ENCODE data around the gene CACNG7.
A peak's percentile ranks its signal among the peaks of the same experiment; 100 is the strongest.

The CACNG7 gene

DNA sequence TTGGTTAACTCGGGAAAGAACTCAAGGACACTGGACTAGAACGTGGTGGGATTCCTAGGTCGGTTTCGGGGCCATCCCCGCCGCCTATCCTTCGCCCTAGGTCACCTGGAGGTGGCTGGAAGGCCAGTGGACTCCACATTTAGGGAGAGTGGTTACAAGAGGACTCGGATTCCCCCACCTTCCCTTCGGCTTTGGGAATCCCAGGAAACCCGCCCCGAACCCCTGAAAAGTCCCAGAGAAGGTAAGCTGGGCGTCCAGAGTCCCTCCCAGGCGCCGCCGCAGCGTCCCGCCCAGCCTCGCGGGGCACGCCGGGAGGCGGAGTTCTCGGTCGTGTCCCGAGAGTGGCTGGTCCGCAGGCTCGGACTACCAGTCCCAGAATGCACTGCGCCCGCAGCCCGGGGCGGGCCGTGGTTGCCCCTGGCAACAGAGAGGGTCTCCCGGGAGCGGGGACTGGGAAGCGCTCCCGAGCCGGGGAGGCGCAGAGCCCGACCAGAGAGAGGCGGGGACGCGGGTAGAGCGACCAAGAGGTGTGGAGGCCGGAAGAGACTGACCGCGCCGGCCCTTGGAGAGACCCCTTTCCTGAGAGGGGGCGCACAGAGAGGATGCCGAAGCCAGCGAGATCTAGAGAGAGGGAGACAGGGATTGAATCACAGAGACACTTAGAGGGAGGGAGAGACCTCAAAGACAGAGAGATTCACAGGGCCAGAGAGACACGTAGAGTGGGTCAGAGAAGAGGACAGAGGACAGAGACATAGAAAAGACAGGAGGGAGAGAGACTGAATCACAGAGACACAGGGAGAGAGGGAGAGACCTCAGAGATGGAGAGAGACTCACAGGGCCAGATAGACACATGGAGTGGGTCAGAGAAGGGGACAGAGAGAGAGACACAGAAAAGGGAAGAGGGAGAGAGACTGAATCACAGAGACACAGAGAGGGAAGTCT is 29.7 kb upstream of the CACNG7 start:
- DNase-seq (ENCODE audit: low spot score), result peak; percentile 94

DNA sequence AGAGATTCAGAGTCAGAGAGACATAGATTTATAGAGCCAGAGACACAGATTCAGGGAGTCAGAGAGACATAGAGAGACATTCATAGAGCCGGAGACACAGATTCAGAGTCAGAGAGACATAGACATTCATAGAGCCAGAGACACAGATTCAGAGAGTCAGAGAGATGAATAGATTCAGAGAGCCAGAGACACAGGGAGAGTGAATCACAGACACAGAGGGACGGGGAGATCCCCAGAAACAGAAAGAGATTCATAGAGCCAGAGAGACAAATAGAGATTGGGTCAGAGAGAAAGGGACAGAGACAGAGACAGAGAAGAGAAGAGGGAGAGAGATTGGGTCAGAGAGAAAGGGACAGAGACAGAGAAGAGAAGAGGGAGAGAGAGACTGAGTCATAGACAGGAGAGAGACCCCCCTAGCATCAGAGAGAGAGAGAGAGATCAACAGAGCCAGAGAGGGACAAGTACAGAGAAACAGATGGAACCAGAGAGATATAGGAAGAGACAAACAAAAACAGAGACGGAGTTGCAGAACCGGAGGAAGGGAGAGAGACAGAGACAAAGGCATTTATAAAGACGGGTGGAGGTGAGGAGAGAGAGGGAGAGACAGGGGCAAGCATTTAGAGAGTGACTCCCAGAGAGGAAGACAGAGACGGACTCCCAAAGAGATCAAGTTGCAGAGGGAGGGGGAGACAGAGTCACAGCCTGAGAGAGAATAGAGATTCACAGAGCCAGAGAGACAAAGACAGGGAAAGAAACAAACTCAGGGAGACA is 28.2 kb upstream of the CACNG7 start:
- no peak for DNase-seq (ENCODE audit: low spot score)

DNA sequence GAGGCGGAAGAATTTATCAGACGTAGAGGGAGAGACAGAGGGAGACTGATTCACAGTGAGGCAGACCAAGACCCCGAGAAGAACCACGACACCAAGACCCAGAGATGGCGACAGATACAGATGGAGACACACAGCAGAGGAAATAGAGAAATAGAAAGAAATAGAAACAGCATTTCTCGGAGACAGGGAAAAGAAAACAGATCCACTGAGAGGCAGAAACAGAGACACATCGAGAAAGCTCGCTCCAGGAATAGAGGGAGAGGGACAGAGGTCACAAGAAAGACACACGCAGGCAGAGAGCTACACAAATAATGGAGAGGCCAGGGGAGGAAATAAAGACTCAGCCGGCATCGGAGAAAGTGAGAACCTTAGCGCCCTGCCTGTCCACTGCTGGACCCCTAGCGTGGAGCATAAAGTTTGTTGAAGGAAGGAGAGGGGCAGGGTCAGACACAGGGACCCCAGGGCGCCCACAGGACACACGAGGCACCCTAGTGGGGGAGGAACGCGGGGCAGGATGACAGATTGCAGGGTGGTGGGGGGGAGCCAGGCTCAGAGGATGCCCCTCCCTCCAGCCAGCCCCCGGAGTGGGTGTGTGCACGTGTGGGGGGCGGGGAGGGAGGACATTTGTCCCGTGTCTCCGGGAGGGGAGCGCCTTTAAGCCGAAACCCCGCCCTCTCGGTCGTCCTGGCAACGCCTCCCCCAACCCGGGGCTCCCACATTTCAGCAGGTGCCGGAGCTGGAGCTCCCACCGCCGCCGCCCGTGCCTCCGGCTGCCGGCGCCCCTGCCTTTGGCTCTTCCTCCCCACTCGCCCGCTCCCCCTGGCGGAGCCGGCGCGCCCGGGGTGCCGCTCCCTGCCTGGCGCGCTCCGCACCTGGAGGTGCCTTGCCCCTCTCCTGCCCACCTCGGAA is 27.3 kb upstream of the CACNG7 start, which contains the start of gene PRKCG:
PRKCG (plus strand) TSS at position 716 of the 909 bp plus-strand sequence. CDS start 298 bp downstream, outside the sequence.
- DNase-seq (ENCODE audit: low spot score), result no peak

DNA sequence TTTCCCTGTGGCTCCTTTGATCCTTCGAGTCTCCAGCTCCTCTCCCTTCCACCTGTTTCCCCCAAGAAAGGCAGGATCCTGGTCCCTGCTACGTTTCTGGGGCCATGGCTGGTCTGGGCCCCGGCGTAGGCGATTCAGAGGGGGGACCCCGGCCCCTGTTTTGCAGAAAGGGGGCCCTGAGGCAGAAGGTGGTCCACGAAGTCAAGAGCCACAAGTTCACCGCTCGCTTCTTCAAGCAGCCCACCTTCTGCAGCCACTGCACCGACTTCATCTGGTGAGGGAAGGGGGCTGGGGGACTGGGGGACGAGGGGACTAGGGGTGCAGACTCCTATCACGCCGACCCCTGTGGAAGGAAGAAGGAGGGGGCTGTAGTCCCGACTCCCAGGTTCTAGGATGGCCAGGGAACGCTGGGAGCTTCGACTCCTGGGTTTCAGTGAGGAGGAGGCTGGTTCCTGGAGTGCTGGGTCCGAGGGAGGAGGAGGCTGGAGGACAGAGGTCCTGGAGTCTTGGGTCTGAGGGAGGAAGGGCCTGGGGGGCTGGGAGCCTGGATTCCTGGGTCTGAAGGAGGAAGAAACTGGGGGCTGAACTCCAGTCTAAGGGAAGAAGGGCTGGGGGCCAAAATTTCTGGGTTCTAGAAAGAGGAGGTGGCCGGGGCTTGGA is 26.6 kb upstream of the CACNG7 start:
- DNase-seq (ENCODE audit: low spot score), result no peak

DNA sequence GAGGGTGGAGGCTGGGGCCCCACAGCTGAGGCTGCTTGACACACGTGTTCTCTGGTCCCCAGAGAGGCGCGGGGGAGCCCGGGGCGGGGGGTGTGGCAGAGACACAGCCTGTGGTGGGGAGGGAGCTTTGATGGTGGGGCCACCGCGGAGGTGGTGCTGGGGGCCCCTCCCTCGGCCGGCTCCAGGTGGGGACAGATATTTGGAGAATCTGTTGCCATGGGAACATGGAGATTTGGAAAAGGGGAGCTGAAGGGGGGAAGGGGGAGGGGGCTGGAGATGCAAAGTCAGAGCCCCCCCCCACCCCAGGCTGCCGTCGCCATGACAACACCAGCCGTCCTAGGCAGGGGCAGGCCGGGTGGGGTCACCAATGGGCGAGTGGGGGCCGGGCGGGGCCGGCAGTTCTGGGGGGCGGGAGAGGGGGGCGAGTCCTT is 25.8 kb upstream of the CACNG7 start:
- DNase-seq (ENCODE audit: low spot score), result no peak

DNA sequence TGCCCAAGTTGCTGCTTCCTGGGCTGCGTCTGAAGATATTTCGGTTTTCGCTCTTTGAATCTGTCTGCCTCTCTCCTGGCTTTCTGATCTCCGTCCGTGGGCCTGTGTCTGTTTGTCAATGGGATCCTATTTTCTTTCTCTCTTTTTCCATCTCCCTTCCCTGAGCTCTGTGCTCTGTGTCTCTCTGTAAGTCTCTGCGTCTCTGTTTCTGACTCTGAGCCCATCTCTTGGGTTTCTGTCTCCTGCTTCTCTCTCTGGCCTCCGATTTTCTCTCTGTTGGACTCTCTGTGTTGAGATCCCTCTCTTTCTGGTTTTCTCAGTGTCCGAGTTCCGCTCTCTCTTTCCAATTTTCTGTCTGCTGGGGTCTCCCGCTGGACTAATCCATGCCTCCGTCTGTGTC is 25.3 kb upstream of the CACNG7 start:
- no peak for DNase-seq (ENCODE audit: low spot score)

DNA sequence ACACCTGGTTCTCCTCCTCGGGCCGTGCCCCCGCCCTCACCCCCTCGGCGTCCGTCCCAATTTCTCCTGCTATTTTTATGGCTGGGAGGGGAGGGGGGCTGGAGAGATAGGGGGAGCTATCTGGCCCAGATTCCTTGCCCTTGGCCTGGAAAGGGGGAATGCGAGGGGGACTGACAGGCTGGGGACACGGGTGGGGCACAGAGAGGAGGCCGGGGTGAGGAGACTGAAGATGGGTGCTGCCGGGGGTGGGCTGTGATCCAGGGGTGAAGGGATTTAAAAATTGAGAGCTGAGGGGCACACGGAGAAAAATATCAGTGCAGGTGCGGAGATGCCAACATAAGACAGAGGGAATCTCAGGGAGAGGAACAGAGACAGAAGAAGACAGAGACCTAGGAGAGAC is 24.8 kb upstream of the CACNG7 start:
- DNase-seq (ENCODE audit: low spot score), result no peak

DNA sequence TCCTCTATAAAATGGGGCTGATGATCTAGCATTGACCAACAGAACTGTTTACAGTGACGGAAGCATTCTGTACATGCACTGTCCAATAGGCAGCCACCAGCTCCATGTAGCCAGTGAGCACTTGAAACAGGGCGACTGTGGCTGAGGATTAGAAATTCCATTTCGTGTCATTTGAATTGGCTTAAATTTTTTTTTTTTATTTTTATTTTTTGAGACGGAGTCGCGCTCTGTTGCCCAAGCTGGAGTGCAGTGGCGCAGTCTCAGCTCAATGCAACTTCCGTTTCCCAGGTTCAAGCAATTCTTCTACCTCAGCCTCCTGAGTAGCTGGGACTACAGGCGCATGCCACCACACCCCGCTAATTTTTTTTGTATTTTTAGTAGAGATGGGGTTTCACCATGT is 24.0 kb upstream of the CACNG7 start:
- DNase-seq (ENCODE audit: low spot score), result no peak

DNA sequence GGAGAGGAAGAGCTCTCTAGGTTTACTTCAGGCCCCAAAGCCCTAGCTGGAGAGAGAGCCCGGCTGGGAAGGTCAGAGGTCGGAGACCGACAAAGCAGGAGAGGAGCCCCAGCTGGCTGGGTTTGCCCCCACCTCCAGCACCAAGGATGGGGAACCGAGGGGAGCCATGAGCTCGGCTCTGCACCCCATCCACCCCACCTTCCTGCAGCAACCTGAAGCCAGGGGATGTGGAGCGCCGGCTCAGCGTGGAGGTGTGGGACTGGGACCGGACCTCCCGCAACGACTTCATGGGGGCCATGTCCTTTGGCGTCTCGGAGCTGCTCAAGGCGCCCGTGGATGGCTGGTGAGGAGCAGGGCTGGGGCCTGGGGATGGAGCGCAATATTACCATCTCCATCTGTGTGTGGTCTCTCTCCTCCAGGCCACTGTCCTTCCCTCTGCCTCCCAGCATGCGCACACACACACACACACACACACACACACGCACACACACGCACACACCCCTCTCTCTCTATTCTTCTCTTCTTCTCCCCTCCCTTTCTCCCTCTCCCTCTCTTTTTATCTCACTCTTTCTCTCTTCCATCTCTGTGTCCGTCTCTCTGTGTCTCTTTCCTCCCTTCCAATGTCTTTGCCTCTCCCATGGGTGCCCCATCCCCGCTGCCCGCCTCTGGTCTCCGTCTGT is 16.6 kb upstream of the CACNG7 start:
- no peak for DNase-seq (ENCODE audit: low spot score)

DNA sequence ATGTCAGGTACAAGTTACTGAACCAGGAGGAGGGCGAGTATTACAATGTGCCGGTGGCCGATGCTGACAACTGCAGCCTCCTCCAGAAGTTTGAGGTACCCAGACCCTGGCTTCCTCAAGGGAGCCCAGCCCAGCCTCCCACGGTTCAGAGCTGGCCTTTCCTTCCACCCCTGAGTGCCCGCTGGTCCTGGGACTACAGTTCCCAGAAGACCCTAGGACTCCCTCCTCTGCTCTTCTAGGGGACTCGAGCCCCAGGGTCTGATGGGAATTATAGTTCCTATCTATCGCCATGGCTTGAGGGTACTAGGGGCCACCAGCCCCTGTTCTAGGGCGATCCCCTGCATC is 16.1 kb upstream of the CACNG7 start:
- no peak for DNase-seq (ENCODE audit: low spot score)

DNA sequence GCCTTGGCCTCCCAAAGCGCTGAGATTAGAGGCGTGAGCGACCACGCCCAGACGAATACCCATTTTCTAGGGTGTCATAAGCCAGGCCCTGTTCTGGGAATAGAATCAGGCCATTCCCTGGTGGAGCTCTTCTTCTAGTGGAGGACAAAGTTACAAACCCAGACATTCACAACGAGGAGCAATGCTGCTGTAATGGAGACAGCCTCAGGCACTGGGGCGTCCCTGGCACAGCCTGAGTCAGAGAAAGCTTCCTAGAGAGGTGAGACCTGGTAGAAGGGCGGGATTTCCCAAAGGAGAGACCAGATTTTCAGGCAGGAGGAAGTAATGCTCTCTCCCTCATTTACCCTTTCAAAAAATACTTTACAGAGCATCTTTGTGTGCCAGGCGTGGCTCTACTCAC is 14.4 kb upstream of the CACNG7 start:
- no peak for DNase-seq (ENCODE audit: low spot score)

DNA sequence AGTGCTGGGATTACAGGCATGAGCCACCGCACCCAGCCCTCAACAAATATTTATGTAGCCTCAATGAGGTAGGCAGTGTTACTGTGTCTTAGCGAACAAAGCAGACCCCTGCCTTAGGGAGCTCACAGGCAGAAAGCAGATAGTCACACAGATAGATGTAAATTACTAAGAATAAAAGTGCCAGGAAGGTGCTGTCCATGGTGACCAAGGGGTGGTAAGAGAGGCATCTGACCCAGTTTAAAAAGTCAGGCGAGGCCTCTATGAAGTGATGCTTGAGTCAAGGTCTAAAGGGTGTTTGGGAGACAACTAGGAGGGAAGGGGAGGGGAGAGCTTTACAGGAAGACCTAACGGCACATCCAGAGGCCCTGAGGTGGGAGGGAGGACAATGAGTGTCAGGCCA is 12.4 kb upstream of the CACNG7 start:
- DNase-seq (ENCODE audit: low spot score), result no peak

DNA sequence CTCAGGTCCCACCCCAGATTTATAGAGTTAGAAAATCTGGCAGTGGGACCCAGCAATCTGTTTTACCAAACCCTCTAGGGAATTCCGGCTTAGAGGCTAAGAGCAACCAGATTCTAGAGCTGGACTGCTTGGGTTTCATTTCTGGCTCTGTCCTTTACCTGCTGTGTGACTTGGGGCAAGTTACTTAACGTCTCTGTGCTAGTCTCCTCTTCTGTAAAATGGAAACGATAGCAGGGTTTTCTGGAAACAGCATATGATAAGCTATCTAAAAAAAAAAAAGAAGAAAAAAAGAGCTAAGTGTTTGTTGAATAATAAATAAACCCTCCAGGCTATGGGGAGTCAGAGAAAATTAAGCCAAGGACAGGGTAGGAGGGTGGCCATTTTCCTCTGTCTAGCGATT is 11.6 kb upstream of the CACNG7 start:
- DNase-seq (ENCODE audit: low spot score), result no peak

DNA sequence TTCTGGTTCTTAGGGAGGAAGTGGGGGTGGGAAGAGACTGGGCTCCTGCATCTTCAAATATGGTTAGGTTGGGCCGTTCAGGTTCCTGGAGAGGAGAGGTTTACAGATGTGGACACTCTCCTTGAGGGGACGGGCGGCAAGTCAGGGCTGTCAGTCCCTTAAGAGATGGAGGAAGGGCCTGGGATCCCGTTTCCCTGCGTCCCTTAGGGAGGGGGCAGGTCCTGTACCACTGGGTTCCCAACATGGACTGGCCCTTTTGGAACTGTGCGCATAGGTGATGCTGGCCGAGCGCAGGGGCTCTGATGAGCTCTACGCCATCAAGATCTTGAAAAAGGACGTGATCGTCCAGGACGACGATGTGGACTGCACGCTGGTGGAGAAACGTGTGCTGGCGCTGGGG is 10.9 kb upstream of the CACNG7 start:
- no peak for DNase-seq (ENCODE audit: low spot score)

DNA sequence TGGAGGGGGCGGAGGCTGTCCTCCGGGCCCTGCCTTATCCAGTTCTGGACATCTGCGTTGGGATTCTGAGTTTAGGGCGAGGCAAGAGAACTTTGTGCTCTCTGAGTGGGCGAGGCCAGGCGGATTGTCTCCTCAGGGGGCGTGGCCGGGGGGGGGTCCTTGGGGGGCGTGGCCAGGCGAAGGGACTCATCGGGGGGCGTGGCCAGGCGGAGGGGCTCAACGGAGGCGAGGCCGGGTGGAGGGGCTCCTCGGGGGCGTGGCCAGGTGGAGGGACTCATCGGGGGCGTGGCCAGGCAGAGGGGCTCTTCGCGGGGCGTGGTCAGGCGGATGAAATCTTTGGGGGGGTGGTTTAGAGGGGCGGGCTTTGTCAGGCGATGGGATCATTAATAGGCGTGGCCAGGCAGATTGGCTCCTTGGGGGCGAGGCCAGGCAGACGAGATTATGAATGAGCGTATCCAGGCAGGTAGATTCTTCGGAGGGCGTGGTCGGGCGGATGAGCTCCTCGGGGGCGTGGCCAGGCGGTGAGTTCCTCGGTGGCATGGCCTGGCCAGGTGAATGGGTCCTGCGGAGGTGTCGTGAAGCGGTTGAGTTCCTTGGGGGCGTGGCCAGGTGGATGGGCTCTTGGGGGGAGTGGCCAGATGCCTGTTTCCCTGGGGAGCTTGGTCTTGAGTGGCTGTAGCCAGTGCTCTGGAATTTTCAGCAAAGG is 10.3 kb upstream of the CACNG7 start:
- DNase-seq (ENCODE audit: low spot score), result no peak

DNA sequence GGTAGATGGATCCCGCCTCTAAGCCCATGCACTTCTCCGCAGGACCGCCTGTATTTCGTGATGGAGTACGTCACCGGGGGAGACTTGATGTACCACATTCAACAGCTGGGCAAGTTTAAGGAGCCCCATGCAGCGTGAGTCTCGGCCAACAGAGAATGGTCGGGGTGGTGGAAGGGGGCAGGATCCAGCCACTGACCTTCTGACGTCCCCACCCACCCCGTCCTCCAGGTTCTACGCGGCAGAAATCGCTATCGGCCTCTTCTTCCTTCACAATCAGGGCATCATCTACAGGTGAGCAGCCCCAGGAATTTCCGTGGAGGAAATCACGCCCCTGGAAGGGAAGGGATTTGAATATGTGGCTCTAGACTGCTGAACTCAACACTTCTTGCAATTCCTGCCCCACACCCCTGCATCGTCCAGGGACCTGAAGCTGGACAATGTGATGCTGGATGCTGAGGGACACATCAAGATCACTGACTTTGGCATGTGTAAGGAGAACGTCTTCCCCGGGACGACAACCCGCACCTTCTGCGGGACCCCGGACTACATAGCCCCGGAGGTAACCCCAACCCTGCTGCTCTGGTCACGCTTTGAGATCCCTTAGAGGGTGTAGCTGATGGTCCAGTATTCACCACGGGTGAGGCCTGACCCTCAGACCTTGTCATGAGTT is 8.8 kb upstream of the CACNG7 start:
- no peak for DNase-seq (ENCODE audit: low spot score)

DNA sequence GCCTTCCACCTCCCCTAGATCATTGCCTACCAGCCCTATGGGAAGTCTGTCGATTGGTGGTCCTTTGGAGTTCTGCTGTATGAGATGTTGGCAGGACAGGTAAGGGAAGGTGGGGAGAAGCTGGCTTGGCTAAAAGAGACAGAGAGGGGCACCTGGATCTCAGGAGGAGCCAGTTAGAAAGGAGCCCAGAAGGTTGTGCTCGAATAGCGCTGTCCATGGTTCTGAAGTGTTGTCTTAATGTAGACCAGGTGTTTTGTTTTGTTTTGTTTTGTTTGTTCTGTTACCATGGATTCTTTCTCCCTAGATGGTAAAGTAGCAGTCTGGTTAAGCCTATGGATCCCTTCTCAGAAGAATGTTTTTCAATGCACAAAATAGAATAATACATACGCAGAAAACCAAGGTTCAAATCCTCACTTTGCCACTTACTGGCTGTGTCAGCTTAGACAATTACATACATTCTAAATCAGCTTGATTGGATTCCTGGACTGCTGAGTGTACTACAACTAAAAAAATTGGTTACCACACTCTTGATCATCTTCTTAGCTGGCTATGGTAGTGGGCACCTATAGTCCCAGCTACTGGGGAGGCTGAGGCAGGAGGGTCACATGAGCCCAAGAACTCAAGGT is 5.9 kb upstream of the CACNG7 start:
- peak; percentile 40 for DNase-seq (ENCODE audit: low spot score)

DNA sequence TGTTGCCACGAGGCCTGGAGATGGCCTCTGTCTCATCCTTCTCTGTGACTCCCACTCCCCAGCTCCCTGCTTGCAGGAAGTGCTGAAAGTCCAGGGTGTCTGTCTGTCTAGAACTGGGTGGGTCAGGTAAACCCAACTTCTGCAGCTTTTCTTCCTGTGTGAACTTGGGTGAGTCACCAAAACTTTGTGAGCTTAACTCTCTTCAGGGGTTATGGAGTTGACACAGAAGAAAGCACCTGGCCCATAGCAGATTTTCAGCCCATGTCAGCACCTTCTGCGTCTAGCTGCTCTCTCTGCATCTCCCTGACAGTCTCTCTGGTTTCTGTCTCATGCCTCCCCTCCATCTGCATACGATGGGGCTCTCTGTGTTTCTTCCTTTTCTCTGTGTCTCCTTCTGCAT is 4.2 kb upstream of the CACNG7 start:
- DNase-seq (ENCODE audit: low spot score), result no peak

DNA sequence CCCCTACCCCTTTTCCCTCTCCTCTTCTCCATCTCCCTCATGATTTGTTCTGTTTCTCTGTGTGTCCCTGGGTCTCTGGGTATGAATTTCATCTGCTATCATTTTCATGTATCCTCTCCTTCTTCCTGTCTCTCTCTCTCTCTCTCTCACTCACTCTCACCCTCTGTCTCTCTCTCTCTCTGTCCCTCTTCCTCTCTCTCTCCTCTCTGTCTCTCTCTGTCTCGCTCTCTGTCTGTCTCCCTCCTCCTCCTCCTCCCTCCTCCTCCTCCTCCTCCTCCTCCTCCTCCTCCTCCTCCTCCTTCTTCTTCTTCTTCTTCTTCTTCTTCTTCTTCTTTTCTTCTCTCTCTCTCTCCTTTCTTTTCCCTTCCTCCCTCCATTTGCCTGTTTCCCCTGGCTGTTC is 3.3 kb upstream of the CACNG7 start:
- DNase-seq (ENCODE audit: low spot score), result no peak

Data from AG08395 (cell line).